Activated T-helper 2 cell treated with anti-CD3 and anti-CD28 coated beads, Interferon-gamma antibody, Interleukin-2, Interleukin-4, amounts not matched to agents 10 μg/mL and 5 μg/mL and 100 μg/mL, durations not matched to agents 14 hours and 24 hours and 36 hours (primary cell): ENCODE measurements around the gene MARF1. TPM values are rescaled to one million over a fixed set of nuclear protein-coding genes. Genes with fewer than 3 reads are reported as not detected.

Experiments used
- DNase-seq: peaks from one replicate; pipeline ENCODE4 v3.0.0; 2021; ENCODE audit warnings: low spot score
- H3K27ac Mint-ChIP-seq: one replicate; pipeline ENCODE4 v1.8.0; 2021; ENCODE audit warnings: mixed read lengths
- H3K27me3 Mint-ChIP-seq: one replicate; pipeline ENCODE4 v1.8.0; 2021; ENCODE audit warnings: low read depth, mixed read lengths
- H3K36me3 Mint-ChIP-seq: one replicate; pipeline ENCODE4 v1.8.0; 2021; ENCODE audit warnings: low read depth, mixed read lengths
- H3K4me1 Mint-ChIP-seq: one replicate; pipeline ENCODE4 v1.8.0; 2021; ENCODE audit warnings: low read depth, mixed read lengths
- H3K4me3 Mint-ChIP-seq: one replicate; pipeline ENCODE4 v1.8.0; 2021; ENCODE audit warnings: low read depth, mild to moderate bottlenecking, moderate library complexity, mixed read lengths
- H3K9me3 Mint-ChIP-seq: one replicate; pipeline ENCODE4 v1.8.0; 2021; ENCODE audit warnings: mixed read lengths
- intact Hi-C: fragments of 100-400 bp; cut with micrococcal nuclease; formaldehyde crosslinking; loops from one replicate; pipeline ENCODE4 v1.15.1; 2023
- total RNA-seq: library from RNA; stranded (reverse); gene quantifications from 2 replicates; pipeline ENCODE4 v1.2.3, GENCODE V29; 2022

MARF1 gene
- total RNA-seq, 1 donor from 2014 or later, result 49.9 TPM

GRCh38 chr16:15601212-15601879 is 41.6 kb downstream of the MARF1 start:
- no peak for DNase-seq
- intact Hi-C loops, result no loop called here
- Mint-ChIP-seq H3K9me3 (no peaks in the 10 kb centered on the region), H3K4me3 (no peak overlapping the region), H3K27ac (peak overlapping the region; percentile 7), H3K27me3 (no peaks in the 10 kb centered on the region), H3K4me1 (peaks cover 4% of the 10 kb centered on the region), H3K36me3 (peaks cover 71% of the 10 kb centered on the region)

- peaks cover 10% of the 10 kb centered on the region for H3K4me1 Mint-ChIP-seq
- no peak for DNase-seq
- H3K27ac Mint-ChIP-seq, result no peak overlapping the region
- intact Hi-C loops, result no loop called here
- H3K9me3 Mint-ChIP-seq, result no peaks in the 10 kb centered on the region
- H3K4me3 Mint-ChIP-seq, result no peak overlapping the region
- no peaks in the 10 kb centered on the region for H3K27me3 Mint-ChIP-seq
- H3K36me3 Mint-ChIP-seq, result peaks cover 85% of the 10 kb centered on the region
Measured at GRCh38 chr16:15599303-15600070, 43.5 kb downstream of the MARF1 start.

GRCh38 chr16:15598648-15599190 is 44.2 kb downstream of the MARF1 start:
- Mint-ChIP-seq H3K27ac (peak overlapping the region; percentile 93), H3K4me3 (no peak overlapping the region), H3K36me3 (peaks cover 87% of the 10 kb centered on the region), H3K9me3 (no peaks in the 10 kb centered on the region), H3K4me1 (peaks cover 10% of the 10 kb centered on the region), H3K27me3 (no peaks in the 10 kb centered on the region)
- intact Hi-C loops, result no loop called here
- DNase-seq, result no peak

GRCh38 chr16:15597822-15598647 is 44.9 kb downstream of the MARF1 start:
- intact Hi-C loops, result no loop called here
- Mint-ChIP-seq H3K27me3 (no peaks in the 10 kb centered on the region), H3K4me3 (no peak overlapping the region), H3K4me1 (peaks cover 10% of the 10 kb centered on the region), H3K9me3 (no peaks in the 10 kb centered on the region), H3K27ac (peak overlapping the region; percentile 93), H3K36me3 (peaks cover 87% of the 10 kb centered on the region)
- DNase-seq, result no peak

GRCh38 chr16:15597135-15597534 is 45.8 kb downstream of the MARF1 start:
- no peaks in the 10 kb centered on the region for H3K9me3 Mint-ChIP-seq
- H3K36me3 Mint-ChIP-seq, result peaks cover 80% of the 10 kb centered on the region
- no peak overlapping the region for H3K27ac Mint-ChIP-seq

GRCh38 chr16:15594711-15595320 is 48.1 kb downstream of the MARF1 start:
- Mint-ChIP-seq H3K27me3 (no peaks in the 10 kb centered on the region), H3K9me3 (no peaks in the 10 kb centered on the region), H3K36me3 (peaks cover 67% of the 10 kb centered on the region), H3K4me1 (peaks cover 24% of the 10 kb centered on the region), H3K27ac (peak overlapping the region; percentile 48), H3K4me3 (no peak overlapping the region)
- intact Hi-C loops, result no loop called here
- DNase-seq, result no peak

More at GRCh38 chr16:15597135-15597534, 45.8 kb downstream of the MARF1 start:
- no peak for DNase-seq
- H3K4me3 Mint-ChIP-seq, result no peak overlapping the region
- intact Hi-C loops, result no loop called here
- no peaks in the 10 kb centered on the region for H3K27me3 Mint-ChIP-seq
- peaks cover 14% of the 10 kb centered on the region for H3K4me1 Mint-ChIP-seq

GRCh38 chr16:15593235-15593634 is 49.7 kb downstream of the MARF1 start:
- Mint-ChIP-seq H3K9me3 (peaks cover 1% of the 10 kb centered on the region), H3K4me3 (no peak overlapping the region), H3K27ac (no peak overlapping the region), H3K4me1 (peaks cover 23% of the 10 kb centered on the region), H3K36me3 (peaks cover 66% of the 10 kb centered on the region), H3K27me3 (no peaks in the 10 kb centered on the region)
- no peak for DNase-seq
- intact Hi-C loops, result no loop called here

GRCh38 chr16:15592324-15592723 is 50.6 kb downstream of the MARF1 start:
- H3K9me3 Mint-ChIP-seq, result peaks cover 7% of the 10 kb centered on the region
- H3K27me3 Mint-ChIP-seq, result no peaks in the 10 kb centered on the region
- H3K4me1 Mint-ChIP-seq, result peaks cover 23% of the 10 kb centered on the region
- no peak for DNase-seq
- H3K4me3 Mint-ChIP-seq, result no peak overlapping the region
- H3K36me3 Mint-ChIP-seq, result peaks cover 69% of the 10 kb centered on the region
- intact Hi-C loops, result no loop called here
- H3K27ac Mint-ChIP-seq, result no peak overlapping the region

GRCh38 chr16:15587152-15587825 is 55.7 kb downstream of the MARF1 start:
- intact Hi-C loops, result no loop called here
- Mint-ChIP-seq H3K27ac (no peak overlapping the region), H3K4me1 (peaks cover 17% of the 10 kb centered on the region), H3K9me3 (peaks cover 32% of the 10 kb centered on the region), H3K36me3 (peaks cover 71% of the 10 kb centered on the region), H3K27me3 (no peaks in the 10 kb centered on the region), H3K4me3 (no peak overlapping the region)
- no peak for DNase-seq

- H3K4me1 Mint-ChIP-seq, result peaks cover 17% of the 10 kb centered on the region
- DNase-seq, result no peak
- intact Hi-C loops, result no loop called here
- H3K4me3 Mint-ChIP-seq, result no peak overlapping the region
- H3K27me3 Mint-ChIP-seq, result no peaks in the 10 kb centered on the region
- peaks cover 72% of the 10 kb centered on the region for H3K36me3 Mint-ChIP-seq
- peaks cover 32% of the 10 kb centered on the region for H3K9me3 Mint-ChIP-seq
- H3K27ac Mint-ChIP-seq, result no peak overlapping the region
Measured at GRCh38 chr16:15586716-15587115, 56.2 kb downstream of the MARF1 start.

- Mint-ChIP-seq H3K9me3 (peaks cover 32% of the 10 kb centered on the region), H3K4me3 (no peak overlapping the region), H3K27ac (no peak overlapping the region), H3K4me1 (peaks cover 14% of the 10 kb centered on the region), H3K36me3 (peaks cover 75% of the 10 kb centered on the region), H3K27me3 (no peaks in the 10 kb centered on the region)
- DNase-seq, result no peak
- intact Hi-C loops, result no loop called here
Measured at GRCh38 chr16:15585956-15586355, 57.0 kb downstream of the MARF1 start.

GRCh38 chr16:15583526-15583925 is 59.4 kb downstream of the MARF1 start:
- Mint-ChIP-seq H3K4me3 (no peak overlapping the region), H3K9me3 (peaks cover 32% of the 10 kb centered on the region), H3K27me3 (no peaks in the 10 kb centered on the region), H3K27ac (no peak overlapping the region), H3K4me1 (peaks cover 7% of the 10 kb centered on the region), H3K36me3 (peaks cover 59% of the 10 kb centered on the region)
- DNase-seq, result no peak
- intact Hi-C loops, result no loop called here
